ENCODE results near the gene TAX1BP1.

Gene TAX1BP1

DNA sequence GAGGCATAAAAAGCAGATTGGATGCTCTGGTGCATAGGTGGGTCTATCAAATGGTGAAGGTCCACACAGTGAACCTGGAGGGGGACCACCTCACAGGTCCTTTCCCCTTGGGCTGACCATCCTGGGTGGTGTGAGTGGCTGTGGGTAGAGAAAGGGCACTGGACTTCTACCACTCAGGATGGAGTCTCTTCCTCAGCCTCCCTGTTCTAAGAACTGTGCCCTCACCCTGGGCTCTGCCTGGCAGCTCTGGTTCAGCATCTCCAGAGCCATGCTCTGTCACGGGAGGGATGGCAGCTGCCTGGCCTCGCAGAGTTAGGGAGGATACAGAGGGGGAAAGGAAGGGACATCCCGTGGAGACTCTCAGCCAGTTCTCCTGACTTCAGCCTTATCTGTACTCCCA lies 121.8 kb downstream of the TAX1BP1 start:
- H3K4me3 ChIP-seq (ENCODE audit: control insufficient read depth, low read depth, low read length), result no peak overlapping the region
- TF ChIP-seq, protein P1, sequence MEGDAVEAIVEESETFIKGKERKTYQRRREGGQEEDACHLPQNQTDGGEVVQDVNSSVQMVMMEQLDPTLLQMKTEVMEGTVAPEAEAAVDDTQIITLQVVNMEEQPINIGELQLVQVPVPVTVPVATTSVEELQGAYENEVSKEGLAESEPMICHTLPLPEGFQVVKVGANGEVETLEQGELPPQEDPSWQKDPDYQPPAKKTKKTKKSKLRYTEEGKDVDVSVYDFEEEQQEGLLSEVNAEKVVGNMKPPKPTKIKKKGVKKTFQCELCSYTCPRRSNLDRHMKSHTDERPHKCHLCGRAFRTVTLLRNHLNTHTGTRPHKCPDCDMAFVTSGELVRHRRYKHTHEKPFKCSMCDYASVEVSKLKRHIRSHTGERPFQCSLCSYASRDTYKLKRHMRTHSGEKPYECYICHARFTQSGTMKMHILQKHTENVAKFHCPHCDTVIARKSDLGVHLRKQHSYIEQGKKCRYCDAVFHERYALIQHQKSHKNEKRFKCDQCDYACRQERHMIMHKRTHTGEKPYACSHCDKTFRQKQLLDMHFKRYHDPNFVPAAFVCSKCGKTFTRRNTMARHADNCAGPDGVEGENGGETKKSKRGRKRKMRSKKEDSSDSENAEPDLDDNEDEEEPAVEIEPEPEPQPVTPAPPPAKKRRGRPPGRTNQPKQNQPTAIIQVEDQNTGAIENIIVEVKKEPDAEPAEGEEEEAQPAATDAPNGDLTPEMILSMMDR (IDR thresholded peaks at IDR 0.05; ENCODE audit: control insufficient read depth, insufficient read depth, low read depth, low read length, missing control alignments), result no peak
- no peak for DNase-seq (ENCODE audit: low read depth)

DNA sequence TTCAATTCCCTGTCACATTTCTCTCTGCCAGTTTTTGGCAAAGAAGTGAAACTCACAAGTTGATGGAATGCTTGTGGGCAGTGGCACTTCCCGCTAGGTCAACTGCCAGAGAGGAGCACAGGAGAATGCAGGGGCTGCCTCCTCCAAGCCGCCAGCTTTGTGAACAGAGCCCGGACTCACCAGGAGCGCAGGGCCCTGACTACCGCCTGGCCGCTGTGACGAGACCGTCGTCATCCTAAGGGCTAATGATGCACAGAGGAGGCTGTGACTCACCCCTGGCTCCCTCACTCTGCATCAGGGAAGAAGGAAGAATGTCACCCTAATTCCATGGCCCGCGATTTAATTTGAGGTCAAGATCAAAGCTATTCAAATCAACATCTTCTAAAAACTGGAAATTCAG lies 123.9 kb downstream of the TAX1BP1 start:
- DNase-seq (ENCODE audit: low read depth), result no peak
- TF ChIP-seq, protein P1 (IDR thresholded peaks at IDR 0.05; ENCODE audit: control insufficient read depth, insufficient read depth, low read depth, low read length, missing control alignments), result no peak
- no peak overlapping the region for H3K4me3 ChIP-seq (ENCODE audit: control insufficient read depth, low read depth, low read length)

DNA sequence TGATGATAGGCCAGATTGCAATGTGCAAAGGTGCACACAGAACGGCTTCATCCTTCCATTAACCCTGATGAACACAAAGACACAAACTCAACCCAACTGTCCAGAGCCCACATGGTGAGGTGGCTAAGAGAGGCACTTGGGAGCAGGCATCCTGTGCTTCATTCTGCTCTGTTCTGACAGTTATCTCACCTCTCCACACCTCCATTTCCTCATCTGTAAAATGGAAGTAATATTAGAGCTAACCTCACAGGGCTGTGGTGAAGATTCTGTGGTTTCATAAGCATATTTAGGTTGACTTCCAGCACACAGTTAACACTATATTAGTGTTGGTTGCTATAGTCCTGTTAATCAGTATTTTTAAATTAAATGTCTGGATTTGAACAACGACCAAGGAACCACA lies 126.3 kb downstream of the TAX1BP1 start:
- no peak overlapping the region for H3K4me3 ChIP-seq (ENCODE audit: control insufficient read depth, low read depth, low read length)
- TF ChIP-seq, protein P1 (IDR thresholded peaks at IDR 0.05; ENCODE audit: control insufficient read depth, insufficient read depth, low read depth, low read length, missing control alignments), result no peak
- no peak for DNase-seq (ENCODE audit: low read depth)

DNA sequence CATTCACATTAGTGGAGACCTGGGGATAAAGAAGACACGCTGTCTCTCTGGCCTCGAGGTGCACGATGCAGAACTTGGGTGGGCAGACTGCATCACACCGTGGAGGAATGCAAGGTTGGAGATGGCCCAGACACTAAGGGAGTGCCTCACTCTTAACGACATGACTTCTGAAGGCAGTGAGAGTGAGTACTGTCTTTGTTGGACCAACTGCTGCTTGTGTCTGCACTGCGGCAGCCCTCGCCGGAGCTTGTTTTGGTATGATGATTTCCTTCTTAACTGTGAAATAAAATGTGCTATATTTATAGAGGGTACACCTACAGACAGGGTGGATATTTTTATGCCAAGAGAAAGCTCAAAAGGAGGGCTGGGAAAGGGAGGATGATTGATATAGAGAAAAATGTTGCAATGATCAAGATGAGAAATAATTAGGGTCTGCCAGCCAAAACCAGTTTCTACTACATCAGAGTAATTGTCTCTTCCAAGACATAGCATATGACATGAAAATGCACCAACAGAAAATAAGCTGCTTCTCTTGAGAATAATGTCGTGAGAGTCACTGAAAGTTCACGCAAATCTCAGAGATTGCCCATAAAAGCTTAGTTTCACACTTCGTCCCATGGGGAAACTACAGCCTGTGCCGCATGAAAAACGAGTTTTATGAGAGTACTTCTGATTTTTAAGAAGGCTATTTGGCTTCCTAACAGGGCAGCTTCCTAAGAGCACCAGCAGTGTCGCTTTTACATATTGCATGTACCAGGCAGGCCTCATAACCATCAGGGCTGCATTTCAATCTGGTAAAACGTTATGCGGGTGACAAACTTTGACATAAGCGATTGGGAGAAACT lies 127.1 kb downstream of the TAX1BP1 start:
- TF ChIP-seq, protein P1 (IDR thresholded peaks at IDR 0.05; ENCODE audit: control insufficient read depth, insufficient read depth, low read depth, low read length, missing control alignments), result no peak
- DNase-seq (ENCODE audit: low read depth), result no peak

DNA sequence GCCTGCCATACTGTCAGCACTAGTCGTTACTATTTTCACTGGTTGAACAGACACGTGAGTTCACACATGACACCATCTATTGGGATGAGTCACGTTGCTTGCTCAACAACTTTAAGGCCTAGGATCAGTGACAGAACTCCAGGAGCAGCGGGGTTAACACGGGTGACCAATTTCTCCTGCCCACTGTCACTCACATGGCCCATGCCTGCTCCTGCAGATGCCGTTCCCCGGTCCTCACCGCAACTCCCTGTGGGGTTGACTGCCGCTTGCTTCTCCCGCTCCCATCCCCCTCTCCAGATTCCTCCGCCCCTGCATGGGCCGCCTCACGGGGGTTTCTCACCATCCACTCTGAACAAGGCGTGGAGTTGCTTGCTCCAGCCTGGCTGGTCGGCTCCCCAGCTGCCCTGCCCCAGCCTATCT lies 128.2 kb downstream of the TAX1BP1 start:
- TF ChIP-seq, protein P1 (IDR thresholded peaks at IDR 0.05; ENCODE audit: control insufficient read depth, insufficient read depth, low read depth, low read length, missing control alignments), result no peak
- DNase-seq (ENCODE audit: low read depth), result no peak

More for the DNA sequence above, 127.1 kb downstream of the TAX1BP1 start:
- H3K4me3 ChIP-seq (ENCODE audit: control insufficient read depth, low read depth, low read length), result no peak overlapping the region

DNA sequence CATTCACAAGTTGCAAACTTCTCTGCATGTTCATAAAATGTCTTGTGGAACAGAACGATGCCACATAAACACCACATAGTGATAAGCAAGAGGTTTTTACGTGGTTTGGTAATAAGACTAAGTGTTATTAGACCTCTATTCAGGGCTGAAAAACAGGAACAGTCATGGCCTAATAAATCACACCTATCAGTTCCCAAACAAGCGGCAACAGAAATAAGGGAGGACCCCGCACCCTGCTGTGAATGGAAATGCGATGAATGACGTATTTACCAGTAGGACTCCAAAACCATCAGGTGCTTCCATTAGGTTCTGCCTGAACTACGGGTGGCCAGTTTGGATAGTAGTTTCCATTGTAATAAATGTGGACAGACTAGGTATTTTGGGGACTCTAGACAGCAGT lies 129.1 kb downstream of the TAX1BP1 start:
- DNase-seq (ENCODE audit: low read depth), result no peak

More for the DNA sequence above, 128.2 kb downstream of the TAX1BP1 start:
- H3K4me3 ChIP-seq (ENCODE audit: control insufficient read depth, low read depth, low read length), result no peak overlapping the region

More for the DNA sequence above, 129.1 kb downstream of the TAX1BP1 start:
- TF ChIP-seq, protein P1 (IDR thresholded peaks at IDR 0.05; ENCODE audit: control insufficient read depth, insufficient read depth, low read depth, low read length, missing control alignments), result no peak
- H3K4me3 ChIP-seq (ENCODE audit: control insufficient read depth, low read depth, low read length), result no peak overlapping the region
